K562 (cell line): ENCODE results near the gene WFDC9. TPM values are rescaled to one million over a fixed set of nuclear protein-coding genes. Genes with fewer than 3 reads are reported as not detected.
A peak's percentile ranks its signal among the peaks of the same experiment; 100 is the strongest.

Experiments
- ARID3A ChIP-seq: IDR thresholded peaks from 2 replicates; pipeline ENCODE4 v1.6.1; 2012; ENCODE audit warnings: low read depth, low read length, improper control_type of control experiment, borderline replicate concordance
- CBX8 ChIP-seq: fragments of 200-600 bp; sonication (generic); IDR thresholded peaks from 2 replicates; pipeline ENCODE4 v1.6.1; 2012; ENCODE audit warnings: borderline replicate concordance, mixed run types, low read depth, mild to moderate bottlenecking, moderate library complexity, mixed read lengths, low read length, control low read depth, inconsistent platforms; ENCODE audit not compliant: poor library complexity, severe bottlenecking; ENCODE audit errors: extremely low read depth
- CC2D1A ChIP-seq: fragments of 450-650 bp; IDR thresholded peaks from 2 replicates; pipeline ENCODE4 v1.6.1; 2017; ENCODE audit warnings: mild to moderate bottlenecking
- CREM ChIP-seq: IDR thresholded peaks from 2 replicates; pipeline ENCODE4 v1.6.1; 2014; ENCODE audit warnings: antibody characterized with exemption, low read depth
- CSDE1 ChIP-seq, 2 experiments: fragments of 450-650 bp; IDR thresholded peaks; 2 replicates each; pipeline ENCODE4 v1.6.1; 2016; ENCODE audit warnings: mild to moderate bottlenecking in 1 of 2
- CTCF ChIP-seq, 3 experiments: IDR thresholded peaks in 2 of 3; conservative IDR thresholded peaks in 1 of 3; 2 replicates each; pipeline ENCODE4 v1.5.1; 2011 to 2012; ENCODE audit warnings: low read length in 3 of 3, mild to moderate bottlenecking in 3 of 3, control low read depth in 2 of 3, improper control_type of control experiment in 1 of 3, inconsistent platforms in 1 of 3, low read depth in 1 of 3, mixed read lengths in 1 of 3, moderate library complexity in 1 of 3; ENCODE audit not compliant: insufficient read depth in 2 of 3
- FUS ChIP-seq: fragments of 200-400 bp; formaldehyde crosslinking; optimal IDR thresholded peaks from 2 replicates; pipeline ENCODE3; 2017; ENCODE audit warnings: low read depth, low read length
- GTF3C2 ChIP-seq: IDR thresholded peaks from 3 replicates; pipeline ENCODE4 v1.6.1; 2011; ENCODE audit warnings: borderline replicate concordance, mild to moderate bottlenecking, moderate library complexity; ENCODE audit not compliant: insufficient read length; ENCODE audit errors: extremely low read depth
- KAT8 ChIP-seq: fragments of 450-650 bp; IDR thresholded peaks from 2 replicates; pipeline ENCODE4 v1.6.1; 2016; ENCODE audit warnings: low read depth, mild to moderate bottlenecking
- KLF16 ChIP-seq: IDR thresholded peaks from 2 replicates; pipeline ENCODE4 v1.6.1; 2016; ENCODE audit warnings: antibody characterized with exemption
- MEF2A ChIP-seq: IDR thresholded peaks from 2 replicates; pipeline ENCODE4 v1.6.1; 2011; ENCODE audit warnings: low read depth, mild to moderate bottlenecking, low read length, moderate library complexity; ENCODE audit not compliant: control insufficient read depth
- PKNOX1 ChIP-seq: fragments of 450-650 bp; IDR thresholded peaks from 2 replicates; pipeline ENCODE4 v1.6.1; 2016
- POLR3A ChIP-seq: IDR thresholded peaks from 2 replicates; pipeline ENCODE4 v1.6.1; 2011; ENCODE audit warnings: borderline replicate concordance, mild to moderate bottlenecking, moderate library complexity; ENCODE audit not compliant: insufficient read length, insufficient read depth; ENCODE audit errors: extremely low read depth
- RB1 ChIP-seq: fragments of 450-650 bp; IDR thresholded peaks from 2 replicates; pipeline ENCODE4 v1.6.1; 2017; ENCODE audit warnings: low read depth, mild to moderate bottlenecking
- SNIP1 ChIP-seq: fragments of 450-650 bp; IDR thresholded peaks from 2 replicates; pipeline ENCODE4 v1.7.1; 2017; ENCODE audit warnings: low read depth, mild to moderate bottlenecking
- THRAP3 ChIP-seq: fragments of 450-650 bp; IDR thresholded peaks from 2 replicates; pipeline ENCODE4 v1.6.1; 2016; ENCODE audit warnings: mild to moderate bottlenecking, inconsistent platforms, borderline replicate concordance
- WHSC1 ChIP-seq: IDR thresholded peaks from one replicate; pipeline ENCODE4 v1.6.1; 2012; ENCODE audit warnings: low read length, control low read depth, inconsistent platforms
- YY1 ChIP-seq, 3 experiments: IDR thresholded peaks; 2 replicates each; pipeline ENCODE4 v1.6.1; 2011; ENCODE audit warnings: low read length in 2 of 3, mild to moderate bottlenecking in 2 of 3, moderate library complexity in 2 of 3, borderline replicate concordance in 1 of 3, control low read depth in 1 of 3, low read depth in 1 of 3; ENCODE audit not compliant: insufficient read depth in 3 of 3, insufficient replicate concordance in 2 of 3, control insufficient read depth in 1 of 3, insufficient read length in 1 of 3; ENCODE audit errors: extremely low read depth in 1 of 3
- ZNF121 ChIP-seq: sonication (generic); formaldehyde crosslinking; conservative IDR thresholded peaks from 2 replicates; pipeline ENCODE4 v1.8.0; 2022; ENCODE audit warnings: missing genetic modification reagents
- polyA plus RNA-seq, 8 experiments: library from polyadenylated mRNA; depleted of rRNA in 4 of 8; stranded (reverse) in 5 of 8; unstranded in 3 of 8; fragments of >200 nt; fragmentation: Nextera tagmentation in 2 of 8; fragmentation: Illumina TruSeq in 1 of 8; extraction: Ambion mirVana in 2 of 8; extraction: Trizol in 1 of 8; gene quantifications; 2 replicates each; pipeline versions ENCODE4 v1.2.1 to v1.2.3, GENCODE V29; 2011 to 2014; ENCODE audit warnings: inconsistent platforms in 1 of 8, missing spikeins in 1 of 8
- total RNA-seq, 7 experiments: library from RNA; depleted of rRNA in 6 of 7; stranded (reverse); fragments of >200 nt in 6 of 7; fragmentation: Illumina TruSeq in 2 of 7; extraction: Trizol in 2 of 7; gene quantifications; 2 replicates each; pipeline versions ENCODE4 v1.2.1 to v1.2.3, GENCODE V29; 2011 to 2021; ENCODE audit warnings: low replicate concordance in 1 of 7

WFDC9 gene
- total and polyA plus RNA-seq, 9 of the 15 experiments (the other 6 are each of a cell fraction or from before 2014, with no cell fraction given): not detected

GRCh38 chr20:45592574-45593189, 38.4 kb downstream of the WFDC9 start (continued):
- TF ChIP-seq PKNOX1 (0 out of 2 replicates have a peak, but pooled peaks have one; percentile 19), CC2D1A (0 out of 2 replicates have a peak, but pooled peaks have one; percentile 32), SNIP1 (no peak), THRAP3 (no peak), CSDE1 (IDR thresholded peaks at IDR 0.05) (no peak), CBX8 (no peak), CTCF (IDR thresholded peaks at IDR 0.05 in 2 of 3, conservative IDR thresholded peaks at IDR 0.05 in 1 of 3; ENCODE audit: insufficient read depth in 2 of 3, low read depth in 1 of 3, low read length in 3 of 3) (peak; percentile 87 to 99 (median 99)), RB1 (0 out of 2 replicates have a peak, but pooled peaks have one; percentile 13), KAT8 (no peak), MEF2A (no peak), POLR3A (no peak), CREM (0 out of 2 replicates have a peak, but pooled peaks have one; percentile 20), ARID3A (peak; percentile 94), ZNF121 (CRISPR knock-in tag) (no peak), WHSC1 (no peak), KLF16 (peak; percentile 47; the same call in 1 of the 2 replicates), YY1 (IDR thresholded peaks at IDR 0.05; ENCODE audit: borderline replicate concordance in 1 of 3, control insufficient read depth in 1 of 3, extremely low read depth in 1 of 3, insufficient read depth in 3 of 3, insufficient read length in 1 of 3, insufficient replicate concordance in 2 of 3, low read depth in 1 of 3, low read length in 2 of 3) (peak in 1 of 3 experiments; percentile 33), FUS (no peak), GTF3C2 (no peak)
